K562 (cell line): Measurements from ENCODE around the gene SOX12. TPM values are rescaled to one million over a fixed set of nuclear protein-coding genes. Genes with fewer than 3 reads are reported as not detected.

Experiments used
- ATAC-seq: fragments of 200-7000 bp; cut with Tn5 transposase; 3 replicates; pipeline ENCODE4 v1.9.1; 2020; ENCODE audit warnings: moderate library complexity
- BruUV-seq: library from RNA; stranded (reverse); fragments of 400-500 nt; replicated peaks from 2 replicates; lab custom pipeline; 2021; lab: Mats Ljungman, UMichigan
- CTCF ChIA-PET: fragments of 300-600 bp; formaldehyde crosslinking; extraction: SDS; loops from one replicate; lab custom pipeline; 2021; ENCODE audit warnings: low intra/inter-chr PET ratio; lab: Yijun Ruan, JAX
- POLR2A ChIA-PET: fragments of 300-600, 350-650 bp; sonication (Branson Sonifier 250); formaldehyde crosslinking; extraction: SDS; loops from one replicate; lab custom pipeline; 2021; ENCODE audit warnings: antibody characterized with exemption, inconsistent platforms; lab: Yijun Ruan, JAX
- DNase-seq, 4 experiments: peaks; one replicate each; pipeline versions ENCODE4 v3.0.0 to v3.0.0-alpha.2; 2011 to 2018; ENCODE audit warnings: low spot score in 3 of 4, mixed read lengths in 3 of 4; ENCODE audit errors: extremely low read depth in 1 of 4
- FAIRE-seq: peaks from 2 replicates; lab custom pipeline; 2011; peaks lifted over from hg19 to GRCh38; lab: Jason Lieb, UNC
- H2AFZ ChIP-seq: 2 replicates; pipeline ENCODE4 v1.6.0; 2011; ENCODE audit warnings: low read depth, low read length, control low read depth, inconsistent platforms
- H3K27ac ChIP-seq: fragments of 200-600 bp; 3 replicates; pipeline ENCODE4 v1.8.0; 2011; ENCODE audit warnings: low read depth, mild to moderate bottlenecking, control low read depth, inconsistent platforms, low read length, moderate library complexity, mixed read lengths; ENCODE audit errors: extremely low read depth
- H3K27me3 ChIP-seq, 2 experiments: fragments of 300-600 bp in 1 of 2; 2 replicates in 1 of 2; 3 replicates in 1 of 2; pipeline versions ENCODE4 v1.6.0 to v1.8.0; 2011; ENCODE audit warnings: inconsistent platforms in 2 of 2, low read length in 2 of 2, mild to moderate bottlenecking in 1 of 2, mixed read lengths in 1 of 2, moderate library complexity in 1 of 2; ENCODE audit not compliant: control insufficient read depth in 2 of 2, insufficient read depth in 2 of 2
- H3K36me3 ChIP-seq: fragments of 300-600 bp; 3 replicates; pipeline ENCODE4 v1.8.0; 2011; ENCODE audit warnings: mild to moderate bottlenecking, low read length, inconsistent platforms; ENCODE audit not compliant: control insufficient read depth, insufficient read depth
- H3K4me1 ChIP-seq, 2 experiments: fragments of 200-600 bp in 1 of 2; replicated peaks in 1 of 2; 2 replicates in 1 of 2; 3 replicates in 1 of 2; pipeline versions ENCODE4 v1.5.1 to v1.8.0; 2011; ENCODE audit warnings: inconsistent platforms in 2 of 2, low read length in 2 of 2, mild to moderate bottlenecking in 1 of 2, mixed read lengths in 1 of 2, moderate library complexity in 1 of 2; ENCODE audit not compliant: control insufficient read depth in 2 of 2, insufficient read depth in 2 of 2
- H3K4me2 ChIP-seq: 2 replicates; pipeline ENCODE4 v1.6.1; 2011; ENCODE audit warnings: low read length, control low read depth, inconsistent platforms, mixed read lengths; ENCODE audit not compliant: insufficient read depth
- H3K4me3 ChIP-seq: fragments of 200-600 bp; sonication (generic), shearing (Covaris generic); 2 replicates; pipeline ENCODE4 v1.5.1; 2016; ENCODE audit warnings: control low read depth, inconsistent platforms
- H3K79me2 ChIP-seq: fragments of 200-600 bp; 3 replicates; pipeline ENCODE4 v1.8.0; 2011; ENCODE audit warnings: low read length, inconsistent platforms; ENCODE audit not compliant: control insufficient read depth, insufficient read depth
- H3K9ac ChIP-seq, 2 experiments: 2 replicates each; pipeline versions ENCODE4 v1.6.0 to v1.6.1; 2011; ENCODE audit warnings: low read depth in 2 of 2, low read length in 2 of 2, control low read depth in 1 of 2, inconsistent platforms in 1 of 2, mild to moderate bottlenecking in 1 of 2, mixed read lengths in 1 of 2; ENCODE audit not compliant: insufficient read depth in 1 of 2
- H3K9me1 ChIP-seq: one replicate; pipeline ENCODE4 v1.6.0; 2011; ENCODE audit warnings: inconsistent platforms, mild to moderate bottlenecking, low read length, moderate library complexity; ENCODE audit not compliant: control insufficient read depth, insufficient read depth
- H3K9me3 ChIP-seq: replicated peaks from 2 replicates; pipeline ENCODE4 v1.5.1; 2011; ENCODE audit warnings: low read depth, low read length, inconsistent platforms; ENCODE audit not compliant: control insufficient read depth, insufficient read depth
- H4K20me1 ChIP-seq: replicated peaks from 2 replicates; pipeline ENCODE4 v1.6.1; 2011; ENCODE audit warnings: low read length, inconsistent platforms, mixed read lengths; ENCODE audit not compliant: control insufficient read depth, insufficient read depth
- CBX2 ChIP-seq: fragments of 200-600 bp; sonication (generic); IDR thresholded peaks from one replicate; pipeline ENCODE4 v1.6.1; 2012; ENCODE audit warnings: mild to moderate bottlenecking, low read length, inconsistent platforms; ENCODE audit not compliant: insufficient read depth, poor library complexity, severe bottlenecking
- MTA2 ChIP-seq: fragments of 450-650 bp; IDR thresholded peaks from 2 replicates; pipeline ENCODE4 v1.6.1; 2016; ENCODE audit warnings: low read depth
- POLR2G ChIP-seq: fragments of 200-400 bp; formaldehyde crosslinking; IDR thresholded peaks from 2 replicates; pipeline ENCODE4 v1.6.1; 2017; ENCODE audit warnings: low read depth, mild to moderate bottlenecking, antibody characterized with exemption, low read length, moderate library complexity
- RBFOX2 ChIP-seq: fragments of 200-400 bp; formaldehyde crosslinking; IDR thresholded peaks from 2 replicates; pipeline ENCODE4 v1.6.1; 2017; ENCODE audit warnings: low read depth, mild to moderate bottlenecking, low read length, moderate library complexity
- TAF1 ChIP-seq: IDR thresholded peaks from 2 replicates; pipeline ENCODE4 v1.6.1; 2011; ENCODE audit warnings: mild to moderate bottlenecking, low read length, moderate library complexity; ENCODE audit not compliant: insufficient read depth, control insufficient read depth, severe bottlenecking; ENCODE audit errors: extremely low read depth
- WGBS: fragments of 100-300 bp; shearing (Covaris generic); methylation state at CpG from one replicate; pipeline ENCODE4 v1.1.6; 2016; ENCODE audit warnings: low coverage, mixed read lengths; ENCODE audit not compliant: insufficient coverage; ENCODE audit errors: missing lambda C conversion rate; 5-methylcytosine and 5-hydroxymethylcytosine counted together
- in situ Hi-C: fragments of 300-500 bp; cut with MboI; formaldehyde crosslinking; loops from 4 replicates; pipeline ENCODE4 v1.15.0; 2018; ENCODE audit warnings: inconsistent platforms, mixed read lengths
- intact Hi-C: fragments of 100-400 bp; cut with micrococcal nuclease; formaldehyde crosslinking; loops from 2 replicates; pipeline ENCODE4 v1.14.2; 2022
- polyA plus RNA-seq, 8 experiments: library from polyadenylated mRNA; depleted of rRNA in 4 of 8; stranded (reverse) in 5 of 8; unstranded in 3 of 8; fragments of >200 nt; fragmentation: Nextera tagmentation in 2 of 8; fragmentation: Illumina TruSeq in 1 of 8; extraction: Ambion mirVana in 2 of 8; extraction: Trizol in 1 of 8; gene quantifications; 2 replicates each; pipeline versions ENCODE4 v1.2.1 to v1.2.3, GENCODE V29; 2011 to 2014; ENCODE audit warnings: inconsistent platforms in 1 of 8, missing spikeins in 1 of 8
- total RNA-seq, 7 experiments: library from RNA; depleted of rRNA in 6 of 7; stranded (reverse); fragments of >200 nt in 6 of 7; fragmentation: Illumina TruSeq in 2 of 7; extraction: Trizol in 2 of 7; gene quantifications; 2 replicates each; pipeline versions ENCODE4 v1.2.1 to v1.2.3, GENCODE V29; 2011 to 2021; ENCODE audit warnings: low replicate concordance in 1 of 7

The SOX12 gene
- total and polyA plus RNA-seq, 9 of the 15 experiments (the other 6 are each of a cell fraction or from before 2014, with no cell fraction given) = 0.42 to 26.3 (median 2.6) TPM

DNA sequence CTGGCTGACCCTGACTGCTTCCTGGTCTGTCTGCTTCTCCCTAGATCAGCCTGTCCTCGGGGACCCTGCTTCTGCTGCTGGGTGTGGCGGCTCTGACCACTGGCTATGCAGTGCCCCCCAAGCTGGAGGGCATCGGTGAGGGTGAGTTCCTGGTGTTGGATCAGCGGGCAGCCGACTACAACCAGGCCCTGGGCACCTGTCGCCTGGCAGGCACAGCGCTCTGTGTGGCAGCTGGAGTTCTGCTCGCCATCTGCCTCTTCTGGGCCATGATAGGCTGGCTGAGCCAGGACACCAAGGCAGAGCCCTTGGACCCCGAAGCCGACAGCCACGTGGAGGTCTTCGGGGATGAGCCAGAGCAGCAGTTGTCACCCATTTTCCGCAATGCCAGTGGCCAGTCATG lies 27.8 kb downstream of the SOX12 start:
- Histone ChIP-seq H2AFZ (no peak overlapping the region), H3K79me2 (peaks cover 10% of the 10 kb centered on the region; the same call in 2 of the 3 replicates), H3K27ac (no peak overlapping the region), H3K4me1 (peaks cover 12 to 23% of the 10 kb centered on the region in 2 experiments)
- FAIRE-seq = no peak
- CTCF ChIA-PET = no interaction called here
- TF ChIP-seq POLR2G = peak; percentile 59
- no peak for TF ChIP-seq CBX2
- 0 out of 2 replicates have a peak, but pooled peaks have one; percentile 47 for TF ChIP-seq RBFOX2
- no peak for TF ChIP-seq TAF1
- no peak for TF ChIP-seq MTA2
- TF ChIP-seq, all 486 proteins: peak for 2
- no peak for DNase-seq
- no peak for ATAC-seq
- no peaks in the 10 kb centered on the region for H3K27me3 ChIP-seq
- POLR2A ChIA-PET = interaction anchor here (0.6 to 2.1 kb wide), 7 partner anchors 9 to 860 kb away, joined by 3 to 8 read pairs (median 4); no protein-coding TSS in a partner anchor
- 0 out of 4 replicates have a peak overlapping the region, but pooled peaks of 1 of the 2 experiments have one; percentile 58 for H3K9ac ChIP-seq
- in situ Hi-C loops (loop anchor here (5.0 kb wide), 3 partner anchors 39 to 374 kb away; no protein-coding TSS in a partner anchor), intact Hi-C loops (loop anchor here (10.0 kb wide), 2 partner anchors 192 to 292 kb away; partner anchors contain the start of gene CSNK2A1)
- no peak overlapping the region for H3K4me2 ChIP-seq
- no TSS peak for BruUV-seq
- H3K36me3 ChIP-seq = peaks cover 14% of the 10 kb centered on the region; the same call in 1 of the 3 replicates
- no peaks in the 10 kb centered on the region for H4K20me1 ChIP-seq
- H3K9me3 ChIP-seq = no peaks in the 10 kb centered on the region
- H3K4me3 ChIP-seq = no peak overlapping the region
- WGBS = 74% methylated on average over 3 of the region's 13 CpGs
- H3K9me1 ChIP-seq = no peaks in the 10 kb centered on the region
